H1 (cell line): ENCODE results near the gene DAZAP1. TPM values are rescaled to one million over a fixed set of nuclear protein-coding genes. Genes with fewer than 3 reads are reported as not detected.

ENCODE experiments used
- CTCF ChIA-PET: fragments of 300-600 bp; sonication (Branson Sonifier 250); formaldehyde crosslinking; loops from one replicate; lab custom pipeline; 2021; ENCODE audit not compliant: partially characterized antibody; lab: Charles Lee
- POLR2A ChIA-PET: fragments of 300-600 bp; sonication (Branson Sonifier 250); formaldehyde crosslinking; loops from one replicate; lab custom pipeline; 2021; ENCODE audit warnings: inconsistent platforms; ENCODE audit not compliant: partially characterized antibody; lab: Charles Lee
- DNase-seq, 2 experiments: peaks; one replicate each; pipeline versions ENCODE4 v3.0.0 to v3.0.0-alpha.2; 2010 to 2022; ENCODE audit warnings: low spot score in 2 of 2, low read depth in 1 of 2, mixed read lengths in 1 of 2
- FAIRE-seq: peaks from 2 replicates; lab custom pipeline; 2011; peaks lifted over from hg19 to GRCh38; lab: Jason Lieb, UNC
- H2AFZ ChIP-seq: 2 replicates; pipeline ENCODE4 v1.8.1; 2012; ENCODE audit warnings: low read length, inconsistent platforms
- H2AK5ac ChIP-seq: 2 replicates; pipeline ENCODE4 v1.6.1; 2013; ENCODE audit warnings: low read depth, low read length
- H2BK120ac ChIP-seq: replicated peaks from 2 replicates; pipeline ENCODE3; 2013; ENCODE audit warnings: low read depth, low read length, inconsistent platforms
- H2BK12ac ChIP-seq: 2 replicates; pipeline ENCODE4 v1.6.1; 2013; ENCODE audit warnings: low read depth, low read length
- H2BK15ac ChIP-seq: 2 replicates; pipeline ENCODE4 v1.6.1; 2013; ENCODE audit warnings: low read length
- H2BK20ac ChIP-seq: 2 replicates; pipeline ENCODE4 v1.6.1; 2013; ENCODE audit warnings: low read length
- H2BK5ac ChIP-seq: 2 replicates; pipeline ENCODE4 v1.6.1; 2013; ENCODE audit warnings: low read depth, low read length
- H3K14ac ChIP-seq: 2 replicates; pipeline ENCODE4 v1.6.1; 2013; ENCODE audit warnings: inconsistent platforms; ENCODE audit not compliant: insufficient read length
- H3K18ac ChIP-seq: 2 replicates; pipeline ENCODE4 v1.6.1; 2013; ENCODE audit warnings: low read length; ENCODE audit errors: extremely low read depth
- H3K23ac ChIP-seq: 2 replicates; pipeline ENCODE4 v1.6.1; 2013; ENCODE audit warnings: inconsistent platforms; ENCODE audit not compliant: insufficient read length
- H3K23me2 ChIP-seq: 2 replicates; pipeline ENCODE4 v1.6.1; 2013; ENCODE audit warnings: low read depth, low read length
- H3K27ac ChIP-seq: 2 replicates; pipeline ENCODE4 v1.6.1; 2011; ENCODE audit warnings: low read depth, low read length, inconsistent platforms
- H3K27me3 ChIP-seq, 4 experiments: replicated peaks in 1 of 4; 1 replicate in 1 of 4; 2 replicates in 3 of 4; pipeline versions ENCODE4 v1.6.1 to v1.8.1; 2011 to 2013; ENCODE audit warnings: low read length in 3 of 4, mild to moderate bottlenecking in 3 of 4, inconsistent platforms in 2 of 4, mixed read lengths in 2 of 4, moderate library complexity in 1 of 4; ENCODE audit not compliant: control insufficient read depth in 3 of 4, insufficient read depth in 3 of 4; ENCODE audit errors: extremely low read depth in 1 of 4
- H3K36me3 ChIP-seq, 4 experiments: 2 replicates each; pipeline versions ENCODE4 v1.6.1 to v1.8.1; 2011 to 2013; ENCODE audit warnings: mild to moderate bottlenecking in 4 of 4, low read length in 3 of 4, moderate library complexity in 2 of 4, control low read depth in 1 of 4, inconsistent platforms in 1 of 4; ENCODE audit not compliant: insufficient read depth in 4 of 4, control insufficient read depth in 2 of 4
- H3K4ac ChIP-seq: replicated peaks from 2 replicates; pipeline ENCODE3; 2013; ENCODE audit warnings: low read length, low read depth, mixed read lengths, inconsistent platforms; ENCODE audit not compliant: insufficient read length
- H3K4me1 ChIP-seq, 4 experiments: replicated peaks in 1 of 4; 1 replicate in 1 of 4; 2 replicates in 3 of 4; pipeline versions ENCODE4 v1.6.1 to v1.8.1; 2011 to 2013; ENCODE audit warnings: low read length in 3 of 4, inconsistent platforms in 2 of 4, mixed read lengths in 1 of 4; ENCODE audit not compliant: insufficient read depth in 4 of 4, control insufficient read depth in 3 of 4
- H3K4me2 ChIP-seq, 2 experiments: 2 replicates each; pipeline versions ENCODE4 v1.6.1 to v1.8.1; 2011 to 2013; ENCODE audit warnings: low read depth in 2 of 2, low read length in 2 of 2, control low read depth in 1 of 2, inconsistent platforms in 1 of 2, mild to moderate bottlenecking in 1 of 2; ENCODE audit not compliant: insufficient read depth in 1 of 2
- H3K4me3 ChIP-seq, 4 experiments: fragments of 200-600, 300-600 bp in 1 of 4; sonication (generic), shearing (Covaris generic), sonication (Bioruptor Twin) in 1 of 4; 2 replicates each; pipeline versions ENCODE4 v1.5.1 to v1.8.1; 2011 to 2016; ENCODE audit warnings: low read length in 4 of 4, low read depth in 3 of 4, control low read depth in 2 of 4, inconsistent platforms in 2 of 4, mild to moderate bottlenecking in 2 of 4, mixed read lengths in 1 of 4, moderate library complexity in 1 of 4; ENCODE audit not compliant: insufficient read depth in 2 of 4; ENCODE audit errors: extremely low read depth in 1 of 4
- H3K56ac ChIP-seq: replicated peaks from 2 replicates; pipeline ENCODE3; 2013; ENCODE audit warnings: low read depth, mild to moderate bottlenecking, mixed read lengths, low read length, inconsistent platforms; ENCODE audit not compliant: insufficient read length
- H3K79me1 ChIP-seq: 2 replicates; pipeline ENCODE4 v1.6.1; 2013; ENCODE audit warnings: low read depth, low read length, control low read depth
- H3K79me2 ChIP-seq, 2 experiments: 2 replicates each; pipeline versions ENCODE4 v1.6.1 to v1.8.1; 2012 to 2013; ENCODE audit warnings: low read length in 2 of 2, mild to moderate bottlenecking in 2 of 2, inconsistent platforms in 1 of 2; ENCODE audit not compliant: insufficient read depth in 2 of 2, control insufficient read depth in 1 of 2
- H3K9ac ChIP-seq, 4 experiments: replicated peaks in 1 of 4; 1 replicate in 1 of 4; 2 replicates in 3 of 4; pipeline versions ENCODE4 v1.6.1 to v1.8.1; 2011 to 2013; ENCODE audit warnings: low read depth in 3 of 4, low read length in 3 of 4, control low read depth in 2 of 4, mild to moderate bottlenecking in 2 of 4, moderate library complexity in 2 of 4, inconsistent platforms in 1 of 4; ENCODE audit errors: extremely low read depth in 1 of 4
- H3K9me3 ChIP-seq, 2 experiments: 2 replicates each; pipeline versions ENCODE4 v1.6.1 to v1.8.1; 2012 to 2013; ENCODE audit warnings: mild to moderate bottlenecking in 2 of 2, moderate library complexity in 2 of 2, control low read depth in 1 of 2, inconsistent platforms in 1 of 2, low read depth in 1 of 2, low read length in 1 of 2, mixed read lengths in 1 of 2; ENCODE audit not compliant: insufficient read depth in 2 of 2
- H4K20me1 ChIP-seq, 2 experiments: replicated peaks in 1 of 2; 2 replicates each; pipeline versions ENCODE3 to v1.8.1; 2011 to 2013; ENCODE audit warnings: inconsistent platforms in 2 of 2, low read length in 2 of 2, mild to moderate bottlenecking in 1 of 2; ENCODE audit not compliant: insufficient read depth in 2 of 2, control insufficient read depth in 1 of 2
- H4K5ac ChIP-seq: 2 replicates; pipeline ENCODE4 v1.6.1; 2013; ENCODE audit warnings: low read length, low read depth, mixed read lengths, inconsistent platforms; ENCODE audit not compliant: insufficient read length
- H4K8ac ChIP-seq: 2 replicates; pipeline ENCODE4 v1.8.0; 2013; ENCODE audit warnings: mild to moderate bottlenecking, moderate library complexity, low read length, inconsistent platforms; ENCODE audit not compliant: insufficient read depth; ENCODE audit errors: extremely low read depth
- H4K91ac ChIP-seq: replicated peaks from 2 replicates; pipeline ENCODE3; 2013; ENCODE audit warnings: low read length, mixed read lengths, inconsistent platforms; ENCODE audit not compliant: insufficient read length
- CBX8 ChIP-seq: fragments of 300-800, 300-1000 bp; sonication (generic); IDR thresholded peaks from 2 replicates; pipeline ENCODE4 v1.7.1; 2016; ENCODE audit warnings: low read depth, low read length, borderline replicate concordance
- CHD1 ChIP-seq: IDR thresholded peaks from 2 replicates; pipeline ENCODE4 v1.6.1; 2012; ENCODE audit warnings: low read depth, low read length, improper control_type of control experiment
- CHD2 ChIP-seq: IDR thresholded peaks from 2 replicates; pipeline ENCODE4 v1.6.1; 2012; ENCODE audit warnings: low read length, improper control_type of control experiment
- EZH2 ChIP-seq: fragments of 200-600 bp; sonication (generic); IDR thresholded peaks from 2 replicates; pipeline ENCODE4 v1.7.1; 2012; ENCODE audit warnings: low read depth, mild to moderate bottlenecking, moderate library complexity, low read length, inconsistent platforms; ENCODE audit not compliant: severe bottlenecking
- KDM4A ChIP-seq: IDR thresholded peaks from one replicate; pipeline ENCODE4 v1.7.1; 2012; ENCODE audit warnings: low read depth, mild to moderate bottlenecking, moderate library complexity, low read length, inconsistent platforms; ENCODE audit not compliant: severe bottlenecking
- MAFK ChIP-seq: IDR thresholded peaks from 2 replicates; pipeline ENCODE4 v1.6.1; 2012; ENCODE audit warnings: low read depth, mild to moderate bottlenecking, improper control_type of control experiment, low read length
- POLR2A ChIP-seq, 2 experiments: IDR thresholded peaks; 1 replicate in 1 of 2; 2 replicates in 1 of 2; pipeline ENCODE4 v1.6.1; 2011; ENCODE audit warnings: low read depth in 2 of 2, low read length in 2 of 2, mild to moderate bottlenecking in 2 of 2; ENCODE audit errors: control extremely low read depth in 1 of 2
- SAP30 ChIP-seq: fragments of 300-600 bp; sonication (generic); IDR thresholded peaks from 2 replicates; pipeline ENCODE4 v1.7.1; 2012; ENCODE audit warnings: low read length, moderate library complexity, mild to moderate bottlenecking, inconsistent platforms; ENCODE audit not compliant: insufficient read depth, insufficient replicate concordance
- SIN3A ChIP-seq, 2 experiments: IDR thresholded peaks in 1 of 2; conservative IDR thresholded peaks in 1 of 2; 2 replicates each; pipeline ENCODE4 v1.6.1; 2011 to 2012; ENCODE audit warnings: low read length in 2 of 2, improper control_type of control experiment in 1 of 2, low read depth in 1 of 2, mild to moderate bottlenecking in 1 of 2
- SP2 ChIP-seq: IDR thresholded peaks from 2 replicates; pipeline ENCODE4 v1.6.1; 2012; ENCODE audit warnings: mild to moderate bottlenecking, low read length, inconsistent platforms
- SP4 ChIP-seq: IDR thresholded peaks from 2 replicates; pipeline ENCODE4 v1.6.1; 2012; ENCODE audit warnings: low read length, inconsistent platforms
- TAF1 ChIP-seq: IDR thresholded peaks from 2 replicates; pipeline ENCODE4 v1.6.1; 2011; ENCODE audit warnings: mild to moderate bottlenecking, low read depth, low read length
- WGBS, 2 experiments: shearing (Covaris generic) in 1 of 2; methylation state at CpG; one replicate each; pipeline versions ENCODE4 v1.1.6 to v1.1.7; 2013 to 2015; ENCODE audit warnings: low lambda C conversion rate in 2 of 2, mixed read lengths in 2 of 2, inconsistent platforms in 1 of 2, low coverage in 1 of 2, missing lambda C conversion rate in 1 of 2; ENCODE audit not compliant: insufficient replicate concordance in 2 of 2, insufficient coverage in 1 of 2, insufficient read length in 1 of 2; ENCODE audit errors: extremely low coverage in 1 of 2, missing lambda C conversion rate in 1 of 2; 5-methylcytosine and 5-hydroxymethylcytosine counted together
- polyA plus RNA-seq, 7 experiments: library from polyadenylated mRNA; depleted of rRNA in 3 of 7; stranded (reverse) in 5 of 7; unstranded in 2 of 7; fragments of >200 nt in 5 of 7; fragments of 200-250 nt in 2 of 7; gene quantifications; 1 replicate in 5 of 7; 2 replicates in 1 of 7; 4 replicates in 1 of 7; pipeline versions ENCODE4 v1.2.1 to v1.2.3, GENCODE V29; 2011 to 2013; ENCODE audit warnings: missing spikeins in 2 of 7, mixed read lengths in 2 of 7
- total RNA-seq: library from RNA; stranded (reverse); fragmentation: NEBNext Ultra II Directional; extraction: Animal tissue kit (Norgen Biotek cat#: 25700); gene quantifications from 2 replicates; pipeline ENCODE4 v1.2.1, GENCODE V29; 2021

Gene DAZAP1
- total and polyA plus RNA-seq, 2 of the 8 experiments (the other 6 are each of a cell fraction or from before 2014, with no cell fraction given) = 79.6 to 341 TPM

DNA sequence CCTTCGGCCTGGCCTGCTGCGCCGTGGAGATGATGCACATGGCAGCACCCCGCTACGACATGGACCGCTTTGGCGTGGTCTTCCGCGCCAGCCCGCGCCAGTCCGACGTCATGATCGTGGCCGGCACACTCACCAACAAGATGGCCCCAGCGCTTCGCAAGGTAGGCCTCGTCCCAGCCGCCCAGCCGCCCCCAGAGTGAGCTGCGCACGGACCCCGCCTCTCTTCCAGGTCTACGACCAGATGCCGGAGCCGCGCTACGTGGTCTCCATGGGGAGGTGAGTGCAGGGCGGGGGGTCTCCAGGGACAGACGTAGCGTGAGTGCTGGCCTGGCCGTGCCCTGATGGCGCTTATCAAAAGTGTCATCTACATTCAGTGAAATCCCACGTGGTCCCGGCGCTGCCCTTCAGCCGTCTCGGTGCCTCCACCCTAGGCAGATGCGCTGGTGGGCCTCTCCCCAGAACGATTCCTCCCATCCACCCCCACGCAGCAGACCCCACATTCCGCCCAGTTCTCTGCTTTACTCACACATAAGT is 16.4 kb upstream of the DAZAP1 start:
- Histone ChIP-seq H3K56ac (no peak overlapping the region), H3K4ac (no peak overlapping the region), H3K9ac (no peak overlapping the region), H2AFZ (no peak overlapping the region), H3K4me1 (peaks cover 0 to under 1% (median 0%) of the 10 kb centered on the region in 4 experiments; a peak in 1 of 7 replicates), H2BK5ac (no peak overlapping the region), H3K27me3 (no peaks in the 10 kb centered on the region), H4K91ac (no peak overlapping the region), H3K23me2 (no peaks in the 10 kb centered on the region), H4K5ac (no peak overlapping the region), H2BK20ac (no peak overlapping the region), H2AK5ac (no peak overlapping the region), H3K9me3 (no peaks in the 10 kb centered on the region; a peak in 1 of 4 replicates), H2BK15ac (no peak overlapping the region), H3K79me2 (no peaks in the 10 kb centered on the region; a peak in 1 of 4 replicates), H4K8ac (no peak overlapping the region), H3K23ac (no peak overlapping the region), H3K4me2 (no peak overlapping the region), H3K27ac (no peak overlapping the region), H3K36me3 (peaks cover 0 to 20% (median 13%) of the 10 kb centered on the region in 4 experiments; a peak in 6 of 8 replicates), H2BK120ac (no peak overlapping the region), H3K79me1 (0 out of 2 replicates have a peak, but pooled peaks cover 8% of the 10 kb centered on the region), H3K18ac (no peak overlapping the region; the same call in 1 of the 2 replicates), H3K14ac (no peak overlapping the region), H3K4me3 (no peak overlapping the region), H2BK12ac (no peak overlapping the region), H4K20me1 (peaks cover 4 to 18% of the 10 kb centered on the region in 2 experiments)
- DNase-seq (no peak), FAIRE-seq (no peak)
- CTCF ChIA-PET = no interaction called here
- POLR2A ChIA-PET = no interaction called here
- 91% methylated on average over 31 of the region's 42 CpGs; no CpG with 5 or more reads in 1 of the 2 experiments for WGBS, 2 experiments
- TF ChIP-seq TAF1 (no peak), CHD1 (no peak), KDM4A (no peak), SIN3A (conservative IDR thresholded peaks at IDR 0.05 in 1 of 2, IDR thresholded peaks at IDR 0.05 in 1 of 2; ENCODE audit: low read depth in 1 of 2, low read length in 2 of 2) (no peak), SP2 (no peak), SAP30 (no peak), CBX8 (no peak), MAFK (no peak), SP4 (no peak), EZH2 (no peak), POLR2A (IDR thresholded peaks at IDR 0.05; ENCODE audit: control extremely low read depth in 1 of 2, low read depth in 2 of 2, low read length in 2 of 2) (no peak), CHD2 (no peak)
